Smooth muscle cell of the brain vasculature (primary cell): Measurements from ENCODE around the gene HDAC11.
"Not testable (repeated sequence)": the region's sequence is repeated elsewhere in the genome, so short reads cannot be mapped to it uniquely, and the experiment has no call there.

Experiments used
- DNase-seq: peaks from one replicate; pipeline ENCODE4 v3.0.0-alpha.2; 2012; ENCODE audit warnings: low read depth, low spot score

Gene HDAC11

GRCh38 chr3:13470894-13471574, 9.1 kb upstream of the HDAC11 start:
- no peak for DNase-seq

DNA sequence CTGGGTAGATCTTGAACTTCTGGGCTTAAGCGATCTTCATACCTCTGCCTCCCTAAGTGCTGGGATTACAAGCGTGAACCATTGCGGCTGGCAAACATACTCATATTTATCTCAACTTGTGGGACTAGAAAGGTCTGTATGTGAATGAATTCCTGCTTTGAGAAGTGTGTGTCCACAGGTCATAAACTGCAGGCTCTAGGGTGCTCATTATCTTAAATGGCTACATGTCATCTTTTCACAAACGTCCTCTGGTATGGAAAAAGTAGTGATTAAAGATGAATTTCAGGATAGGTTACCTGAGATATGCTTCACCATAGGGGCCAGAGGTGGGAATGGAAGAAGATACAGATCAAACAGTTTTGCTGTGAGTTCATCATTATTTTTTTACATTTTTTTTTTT, 7.8 kb upstream of the HDAC11 start:
- no peak for DNase-seq

DNA sequence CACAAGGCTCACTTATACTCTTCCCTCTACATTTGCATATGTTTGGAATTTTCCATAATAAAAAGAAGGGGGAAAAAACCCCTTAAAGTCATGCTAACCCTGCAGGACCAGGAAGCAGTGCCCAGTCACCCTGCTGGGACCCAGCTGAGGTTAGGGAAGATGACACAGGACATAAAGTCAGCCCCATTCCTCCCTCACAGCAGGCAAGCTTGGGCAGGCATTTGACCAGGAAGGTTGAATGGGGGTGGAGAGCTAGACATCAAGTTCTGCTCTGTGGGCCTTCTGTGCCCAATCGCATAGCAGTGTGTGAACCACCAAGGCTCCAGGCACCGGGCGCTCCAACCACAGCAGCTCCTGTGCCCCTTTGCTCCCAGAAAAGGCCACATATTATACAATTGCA, 7.1 kb upstream of the HDAC11 start:
- DNase-seq = no peak

- no peak for DNase-seq
Observed at GRCh38 chr3:13474021-13474420, 6.1 kb upstream of the HDAC11 start.

DNA sequence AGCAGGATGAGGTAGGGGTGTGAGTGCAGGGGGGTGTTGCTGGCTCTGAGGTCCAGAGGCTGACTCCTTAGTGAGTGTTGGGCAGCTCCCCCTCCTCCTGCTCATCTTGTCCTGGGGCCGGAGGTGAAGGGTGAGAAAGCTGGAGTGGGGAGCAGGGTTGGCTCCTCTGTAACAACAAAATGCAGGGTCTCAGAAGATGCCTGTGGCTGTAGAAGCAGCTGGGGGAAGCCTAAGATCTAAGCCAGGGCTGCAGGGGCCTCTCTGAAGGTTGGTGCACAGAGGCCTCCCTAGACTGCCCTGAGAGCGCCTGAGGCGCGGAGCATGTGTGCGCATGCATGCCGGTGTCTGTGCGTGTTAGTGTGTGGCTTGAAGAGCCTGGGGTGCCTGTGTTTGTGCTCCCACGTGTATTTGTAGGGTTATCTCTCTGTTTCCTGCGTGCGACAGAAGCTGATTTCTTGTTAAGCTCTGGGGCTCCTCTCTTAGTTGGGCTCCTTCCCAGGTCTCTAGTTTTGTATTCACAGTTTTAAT, 5.3 kb upstream of the HDAC11 start:
- no peak for DNase-seq

GRCh38 chr3:13475871-13476590, 4.1 kb upstream of the HDAC11 start:
- no peak for DNase-seq

DNA sequence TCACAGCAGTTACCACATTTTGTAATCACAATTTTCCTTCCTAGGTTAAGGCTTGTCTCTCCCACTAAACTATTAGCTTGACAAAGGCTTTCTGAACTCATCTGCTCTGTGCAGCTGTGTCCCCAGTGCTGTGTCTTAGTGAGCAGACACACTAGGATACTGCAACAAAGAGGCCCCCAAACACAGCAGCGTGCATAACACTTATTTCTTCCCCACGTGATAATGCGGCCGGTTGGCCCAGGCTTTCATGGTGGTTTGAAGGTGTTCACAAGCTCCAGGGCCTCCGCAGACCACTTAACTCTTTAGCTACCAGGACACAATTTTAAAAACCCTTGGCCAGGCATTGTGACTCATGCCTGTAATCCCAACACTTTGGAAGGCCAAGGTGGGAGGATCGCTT, 2.2 kb upstream of the HDAC11 start:
- DNase-seq = no peak

GRCh38 chr3:13479332-13479581, 849 bp upstream of the HDAC11 start:
- DNase-seq = no peak

DNA sequence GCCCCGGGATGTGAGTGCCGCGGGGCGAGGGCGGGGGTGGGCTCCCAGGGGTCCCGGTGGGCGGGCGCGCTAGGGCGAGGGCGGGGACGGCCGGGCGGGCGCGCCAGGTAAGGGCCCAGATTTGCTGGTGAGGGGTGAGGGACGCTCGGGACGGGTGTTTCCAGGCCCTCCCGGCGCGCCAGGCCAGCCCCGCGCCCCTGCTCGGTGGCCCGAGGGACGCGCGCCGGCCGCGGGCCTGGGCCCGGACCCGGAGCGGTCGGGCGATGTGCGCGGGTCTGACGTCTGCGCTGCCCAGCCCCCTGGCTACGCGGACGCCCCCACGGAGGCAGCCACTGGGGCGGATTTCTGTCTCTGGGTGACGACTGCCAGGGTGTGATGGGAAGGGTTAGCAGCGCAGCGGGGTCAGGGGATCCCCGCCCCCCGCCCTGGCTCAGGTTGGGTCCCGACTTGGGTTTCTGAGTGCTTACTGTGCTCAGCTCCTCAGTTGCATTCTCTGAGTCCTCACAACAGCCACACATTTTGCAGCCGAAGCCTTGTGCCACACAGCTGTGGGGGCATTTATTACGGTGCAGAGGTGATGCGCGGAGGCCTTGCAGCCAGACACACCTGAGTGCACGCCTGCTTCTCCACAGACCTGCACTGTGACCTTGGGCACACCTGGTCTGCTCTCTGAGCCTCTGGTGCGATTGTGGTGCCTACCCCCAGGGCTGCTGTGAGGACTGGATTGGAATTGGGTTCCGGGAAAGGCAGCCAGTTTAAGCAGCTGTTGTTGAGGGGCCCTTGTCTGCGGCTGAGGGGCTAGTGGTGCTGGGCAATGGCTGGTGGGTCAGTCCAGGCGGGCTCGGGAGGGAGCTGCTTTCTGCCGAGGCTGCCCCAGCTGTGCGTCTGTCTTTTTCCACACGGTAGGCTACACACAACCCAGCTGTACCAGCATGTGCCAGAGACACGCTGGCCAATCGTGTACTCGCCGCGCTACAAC, 523 bp downstream of the HDAC11 start:
- no peak for DNase-seq

- DNase-seq = no peak
Observed at GRCh38 chr3:13482106-13482690, 2.1 kb downstream of the HDAC11 start.

GRCh38 chr3:13483286-13483685, 3.2 kb downstream of the HDAC11 start:
- DNase-seq = no peak

DNA sequence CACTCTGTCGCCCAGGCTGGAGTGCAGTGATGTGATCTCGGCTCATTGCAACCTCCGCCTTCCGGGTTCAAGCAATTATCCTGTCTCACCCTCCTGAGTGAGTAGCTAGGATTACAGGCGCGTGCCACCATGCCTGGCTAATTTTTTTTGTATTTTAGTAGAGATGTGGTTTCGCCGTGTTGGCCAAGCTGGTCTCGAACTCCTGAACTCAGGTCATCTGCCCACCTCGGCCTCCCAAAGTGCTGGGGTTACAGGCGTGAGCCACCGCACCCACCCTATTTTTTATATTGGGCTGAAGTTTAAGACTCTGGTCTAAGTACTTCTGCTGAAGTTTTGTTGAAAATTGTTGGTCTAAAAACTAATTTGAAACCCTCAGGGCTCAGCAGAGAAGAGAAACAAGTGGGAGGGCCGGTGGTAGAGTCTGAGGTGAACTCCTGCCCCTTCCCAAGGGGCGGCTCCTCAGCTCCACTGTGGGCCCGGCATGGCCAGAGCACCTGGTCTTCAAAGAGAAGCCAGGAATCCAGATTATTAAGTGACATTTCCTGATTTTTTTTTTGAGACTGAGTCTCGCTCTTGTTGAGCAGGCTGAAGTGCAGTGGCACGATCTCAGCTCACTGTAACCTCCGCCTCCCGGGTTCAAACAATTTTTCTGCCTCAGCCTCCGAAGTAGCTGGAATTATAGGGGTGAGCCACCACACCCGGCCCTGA, 4.0 kb downstream of the HDAC11 start:
- no peak for DNase-seq

DNA sequence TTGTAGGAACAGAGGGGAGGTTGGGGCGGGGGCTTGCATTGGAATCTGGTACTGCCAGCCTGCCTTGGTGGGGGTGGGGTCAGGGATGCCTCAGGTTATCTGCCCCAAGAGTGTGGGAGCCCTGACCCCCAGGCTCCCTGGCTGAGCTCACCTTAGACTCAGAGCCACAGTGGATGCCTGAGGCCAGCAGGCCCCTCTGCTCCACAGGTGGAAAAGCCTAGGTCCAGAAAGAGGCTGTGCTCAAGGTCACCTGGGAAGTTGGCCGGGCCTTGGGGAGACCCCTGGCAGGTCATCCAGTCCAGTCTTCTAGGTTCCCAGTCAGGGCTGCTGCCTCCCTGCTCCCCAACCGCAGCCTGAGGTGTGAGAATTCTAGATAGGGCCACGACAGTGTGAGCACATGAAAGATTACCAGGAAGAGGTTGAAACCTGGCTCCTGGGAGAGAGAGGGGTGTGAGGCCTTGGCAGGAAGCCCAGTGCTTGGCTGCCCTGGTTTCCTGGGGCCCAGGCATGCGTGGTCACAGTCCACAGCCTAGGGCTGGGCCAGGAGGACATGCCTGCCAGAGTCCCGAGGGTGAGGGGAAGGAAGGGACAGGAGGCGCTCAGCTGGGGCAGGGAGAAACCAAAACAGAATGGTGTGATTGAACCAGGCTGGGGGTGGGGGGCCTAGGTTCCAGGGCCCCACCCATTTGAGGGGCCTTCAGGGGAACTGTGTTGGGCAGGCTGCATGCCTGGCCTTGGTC, 4.9 kb downstream of the HDAC11 start:
- DNase-seq = no peak

DNA sequence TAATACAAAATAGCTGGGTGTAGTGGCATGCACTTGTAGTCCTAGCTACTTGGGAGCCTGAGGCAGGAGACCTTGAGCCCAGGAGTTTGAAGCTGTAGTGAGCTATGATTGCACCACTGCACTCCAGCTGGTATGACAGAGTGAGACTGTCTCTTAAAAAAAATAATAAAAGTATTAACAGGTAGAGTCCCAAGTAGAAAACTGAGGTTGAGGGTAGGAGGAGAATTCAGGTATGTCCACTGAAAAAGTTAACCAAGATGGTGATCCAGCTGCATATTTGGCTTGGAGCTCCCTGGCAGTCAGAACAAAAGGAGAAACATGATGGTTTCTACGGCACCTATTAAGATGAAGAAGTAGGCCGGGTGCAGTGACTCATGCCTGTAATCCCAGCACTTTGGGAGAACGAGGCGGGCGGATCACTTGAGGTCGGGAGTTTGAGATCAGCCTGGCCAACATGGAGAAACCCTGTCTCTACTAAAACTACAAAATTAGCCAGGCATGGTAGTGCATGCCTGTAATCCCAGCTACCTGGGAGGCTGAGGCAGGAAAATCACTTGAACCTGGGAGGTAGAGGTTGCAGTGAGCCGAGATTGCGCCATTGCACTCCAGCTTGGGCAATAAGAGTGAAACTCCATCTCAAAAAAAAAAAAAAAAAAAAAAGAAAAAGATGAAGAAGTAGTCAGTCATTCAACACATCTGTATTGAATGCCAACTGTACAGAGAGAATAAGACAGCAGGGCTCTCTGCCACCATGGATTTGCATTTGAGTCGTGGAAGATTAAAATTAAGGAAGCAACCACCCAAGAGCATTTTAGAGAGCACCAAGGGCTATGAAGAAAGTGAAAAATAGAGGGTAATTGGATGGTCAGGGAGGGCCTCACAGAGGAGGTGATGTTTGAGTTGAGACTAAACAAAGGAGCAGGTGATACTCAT, 5.8 kb downstream of the HDAC11 start:
- DNase-seq = not testable (repeated sequence)

DNA sequence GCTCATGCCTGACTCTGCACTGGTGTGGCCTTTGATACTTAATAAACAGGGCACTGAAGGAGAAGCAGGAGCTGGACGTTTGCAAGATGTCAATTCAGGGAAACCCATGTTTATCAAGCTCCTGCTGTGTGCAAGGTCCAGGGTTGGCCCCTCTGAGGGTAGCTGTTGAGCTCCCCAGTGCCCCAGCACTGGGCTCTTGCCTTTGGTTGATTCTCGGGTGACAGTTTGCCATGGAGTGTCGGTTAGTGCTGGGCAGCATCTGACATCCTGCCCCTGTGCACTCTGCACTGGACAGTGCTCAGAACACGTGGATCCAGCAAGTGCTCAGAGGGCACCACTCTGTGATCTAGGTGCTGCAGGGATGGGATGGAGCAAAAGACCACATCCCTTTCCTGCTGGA, 7.3 kb downstream of the HDAC11 start:
- DNase-seq = no peak

- DNase-seq = no peak
Observed at GRCh38 chr3:13491206-13491974, 11.3 kb downstream of the HDAC11 start.

DNA sequence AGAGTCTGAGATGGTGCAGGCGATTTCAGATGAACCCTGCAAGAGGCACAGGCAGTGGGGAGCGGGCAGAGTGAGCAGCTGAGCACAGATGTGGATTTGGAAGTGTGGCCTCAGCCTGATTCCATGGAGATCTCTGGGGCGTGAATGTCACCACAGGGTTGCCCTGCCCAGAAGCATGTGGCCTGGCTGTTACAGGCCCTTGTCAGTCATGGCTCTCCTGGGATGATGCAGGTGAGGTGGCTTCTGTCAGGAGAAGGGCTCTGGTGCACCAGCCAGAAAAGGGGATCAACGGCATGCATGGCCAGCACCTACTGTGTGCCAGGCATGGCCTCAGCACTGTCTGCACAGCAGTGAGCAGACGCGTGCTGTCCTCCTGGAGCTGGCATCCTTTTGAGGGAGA, 11.9 kb downstream of the HDAC11 start:
- DNase-seq = no peak

GRCh38 chr3:13492976-13493866, 13.1 kb downstream of the HDAC11 start:
- DNase-seq = no peak
